Prostate gland (tissue), 2 donors: ENCODE results near the gene MTHFD2L.

Experiments
- POLR2A ChIP-seq: fragments of 450-650 bp; IDR thresholded peaks from one replicate; pipeline ENCODE4 v1.6.1; 2016; ENCODE audit warnings: antibody characterized with exemption, mild to moderate bottlenecking
- POLR2AphosphoS5 ChIP-seq: sonication (generic); formaldehyde crosslinking; IDR thresholded peaks from one replicate; pipeline ENCODE4 v1.6.1; 2017; ENCODE audit warnings: antibody characterized with exemption
- TF ChIP-seq, protein P1 (sequence below), 4 experiments: fragments of 200-600 bp in 2 of 4; fragments of 450-650 bp in 2 of 4; sonication (generic) in 2 of 4; IDR thresholded peaks; 1 replicate in 3 of 4; 2 replicates in 1 of 4; pipeline ENCODE4 v1.5.1; 2016 to 2019; ENCODE audit warnings: antibody characterized with exemption in 4 of 4, mild to moderate bottlenecking in 2 of 4, moderate library complexity in 2 of 4

DNA sequence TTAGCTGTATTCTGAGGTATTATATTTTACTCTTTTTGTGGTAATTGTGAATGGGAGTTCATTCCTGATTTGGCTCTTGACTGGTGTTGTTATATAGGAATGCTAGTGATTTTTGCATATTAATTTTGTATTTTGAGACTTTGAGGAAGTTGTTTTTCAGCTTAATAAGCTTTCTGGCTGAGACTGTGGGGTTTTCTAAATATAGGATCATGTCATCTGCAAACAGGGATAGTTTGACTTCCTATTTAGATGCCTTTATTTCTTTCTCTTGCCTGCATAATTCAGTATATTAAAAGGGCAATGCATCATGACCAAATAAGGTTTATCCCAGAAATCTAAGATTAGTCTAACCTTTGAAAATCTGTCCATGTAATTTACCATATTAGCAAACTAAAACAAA, 105.6 kb downstream of the MTHFD2L start:
- TF ChIP-seq POLR2AphosphoS5 = no peak
- TF ChIP-seq, protein P1, sequence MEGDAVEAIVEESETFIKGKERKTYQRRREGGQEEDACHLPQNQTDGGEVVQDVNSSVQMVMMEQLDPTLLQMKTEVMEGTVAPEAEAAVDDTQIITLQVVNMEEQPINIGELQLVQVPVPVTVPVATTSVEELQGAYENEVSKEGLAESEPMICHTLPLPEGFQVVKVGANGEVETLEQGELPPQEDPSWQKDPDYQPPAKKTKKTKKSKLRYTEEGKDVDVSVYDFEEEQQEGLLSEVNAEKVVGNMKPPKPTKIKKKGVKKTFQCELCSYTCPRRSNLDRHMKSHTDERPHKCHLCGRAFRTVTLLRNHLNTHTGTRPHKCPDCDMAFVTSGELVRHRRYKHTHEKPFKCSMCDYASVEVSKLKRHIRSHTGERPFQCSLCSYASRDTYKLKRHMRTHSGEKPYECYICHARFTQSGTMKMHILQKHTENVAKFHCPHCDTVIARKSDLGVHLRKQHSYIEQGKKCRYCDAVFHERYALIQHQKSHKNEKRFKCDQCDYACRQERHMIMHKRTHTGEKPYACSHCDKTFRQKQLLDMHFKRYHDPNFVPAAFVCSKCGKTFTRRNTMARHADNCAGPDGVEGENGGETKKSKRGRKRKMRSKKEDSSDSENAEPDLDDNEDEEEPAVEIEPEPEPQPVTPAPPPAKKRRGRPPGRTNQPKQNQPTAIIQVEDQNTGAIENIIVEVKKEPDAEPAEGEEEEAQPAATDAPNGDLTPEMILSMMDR (IDR thresholded peaks at IDR 0.05) = no peak
- no peak for TF ChIP-seq POLR2A
